A673 (cell line): Measurements from ENCODE around the gene CYTH4. TPM values are rescaled to one million over a fixed set of nuclear protein-coding genes. Genes with fewer than 3 reads are reported as not detected.

ENCODE experiments used
- BruUV-seq: library from RNA; stranded (reverse); fragments of 400-500 nt; replicated peaks from 2 replicates; lab custom pipeline; 2021; lab: Mats Ljungman, UMichigan
- CTCF ChIA-PET: fragments of 300-600 bp; sonication (Branson Sonifier 250); formaldehyde crosslinking; loops from one replicate; lab custom pipeline; 2022; ENCODE audit warnings: antibody characterized with exemption; lab: Charles Lee
- POLR2A ChIA-PET: fragments of 300-600 bp; sonication (Branson Sonifier 250); formaldehyde crosslinking; loops from one replicate; lab custom pipeline; 2022; ENCODE audit warnings: antibody characterized with exemption; ENCODE audit not compliant: low non-redundant PET; lab: Charles Lee
- DNase-seq: peaks from one replicate; pipeline ENCODE4 v3.0.0-alpha.2; 2015; ENCODE audit warnings: low spot score
- H3K27ac ChIP-seq: fragments of 200-600 bp; sonication (generic); 2 replicates; pipeline ENCODE4 v1.5.1; 2016; ENCODE audit warnings: mixed run types, low read depth, mild to moderate bottlenecking, mixed read lengths, antibody characterized with exemption, low read length; ENCODE audit not compliant: poor library complexity, severe bottlenecking
- H3K27me3 ChIP-seq: fragments of 200-600 bp; sonication (generic); replicated peaks from 2 replicates; pipeline ENCODE4 v1.6.1; 2017; ENCODE audit warnings: mixed run types, low read depth, mild to moderate bottlenecking, mixed read lengths, antibody characterized with exemption, low read length; ENCODE audit not compliant: insufficient read depth, poor library complexity
- H3K36me3 ChIP-seq: fragments of 200-600 bp; sonication (generic); 2 replicates; pipeline ENCODE4 v1.6.1; 2016; ENCODE audit warnings: mixed run types, mild to moderate bottlenecking, mixed read lengths, antibody characterized with exemption, low read length; ENCODE audit not compliant: insufficient read depth, poor library complexity, severe bottlenecking
- H3K4me1 ChIP-seq: fragments of 200-600 bp; sonication (generic); 2 replicates; pipeline ENCODE4 v1.6.1; 2017; ENCODE audit warnings: mixed run types, mild to moderate bottlenecking, mixed read lengths, antibody characterized with exemption, low read length; ENCODE audit not compliant: insufficient read depth, poor library complexity, severe bottlenecking
- H3K4me3 ChIP-seq: fragments of 200-600 bp; sonication (generic); 2 replicates; pipeline ENCODE4 v1.5.1; 2016; ENCODE audit warnings: low read depth, mixed run types, mild to moderate bottlenecking, mixed read lengths, low read length; ENCODE audit not compliant: poor library complexity, severe bottlenecking
- H3K9me3 ChIP-seq: fragments of 200-600 bp; sonication (generic); 2 replicates; pipeline ENCODE4 v1.6.1; 2016; ENCODE audit warnings: mixed run types, low read depth, mild to moderate bottlenecking, mixed read lengths, antibody characterized with exemption, low read length; ENCODE audit not compliant: poor library complexity, severe bottlenecking
- EZH2 ChIP-seq: fragments of 200-600 bp; sonication (generic); IDR thresholded peaks from 2 replicates; pipeline ENCODE4 v1.6.1; 2017; ENCODE audit warnings: borderline replicate concordance, low read depth, mild to moderate bottlenecking, mixed read lengths, antibody characterized with exemption, low read length; ENCODE audit not compliant: poor library complexity, severe bottlenecking
- intact Hi-C: fragments of 100-400 bp; cut with micrococcal nuclease; formaldehyde crosslinking; loops from one replicate; pipeline ENCODE4 v1.10.0; 2022; ENCODE audit not compliant: unreplicated experiment
- total RNA-seq: library from RNA; stranded (reverse); gene quantifications from 2 replicates; pipeline ENCODE4 v1.2.3, GENCODE V29; 2021
- TF ChIP-seq, protein P1 (sequence below): fragments of 300-800, 200-600 bp; sonication (generic); conservative IDR thresholded peaks from 2 replicates; pipeline ENCODE4 v1.5.1; 2017; ENCODE audit warnings: low read depth, mild to moderate bottlenecking, antibody characterized with exemption, low read length, moderate library complexity, mixed read lengths

Gene CYTH4
- total RNA-seq, 1 experiment from 2014 or later, result not detected

DNA sequence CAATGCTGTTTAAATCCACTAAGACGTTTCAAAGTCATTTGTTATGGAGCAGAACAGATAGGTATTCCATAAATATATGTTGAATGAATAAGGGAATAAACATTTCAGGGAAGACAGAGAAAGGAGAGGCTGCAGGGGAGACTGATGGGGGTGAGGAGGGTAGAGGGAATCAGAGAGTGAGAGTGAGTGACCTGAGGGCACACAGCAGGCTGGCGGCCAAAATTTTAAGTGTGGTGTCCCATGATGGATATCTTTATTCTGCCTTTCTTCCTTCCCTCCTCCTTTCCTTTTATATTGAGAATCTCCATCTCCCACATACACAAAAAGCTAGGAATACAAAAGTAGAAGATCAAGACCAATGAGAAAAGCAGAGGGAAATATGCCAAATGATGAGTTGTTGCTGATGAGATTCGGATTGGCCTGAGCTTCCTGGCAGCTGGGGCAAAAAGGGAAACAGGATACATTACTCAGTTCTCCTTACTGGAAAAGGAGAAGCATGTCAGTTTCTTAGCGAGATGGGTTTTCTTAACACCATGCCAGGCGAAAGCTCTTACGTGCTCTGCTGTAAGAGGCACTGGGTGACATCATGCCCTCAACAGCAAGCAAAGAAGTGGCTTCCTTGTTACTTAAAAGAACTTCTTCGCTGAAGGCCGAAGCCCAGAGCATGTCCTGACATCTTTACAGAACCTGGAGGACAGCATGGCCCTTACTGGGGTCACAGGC, 11.2 kb upstream of the CYTH4 start:
- intact Hi-C loops, result loop anchor here (10.0 kb wide), 1 partner anchor 154 kb away; the partner anchor contains the start of gene ELFN2
- H3K27me3 ChIP-seq, result peaks cover 12% of the 10 kb centered on the region
- no peak for DNase-seq
- H3K9me3 ChIP-seq, result no peaks in the 10 kb centered on the region
- H3K36me3 ChIP-seq, result no peaks in the 10 kb centered on the region
- H3K27ac ChIP-seq, result no peak overlapping the region
- ChIA-PET POLR2A (no interaction called here), CTCF (interaction anchor here (1.4 kb wide), 1 partner anchor 12 kb away, joined by 3 read pairs; no protein-coding TSS in a partner anchor)
- H3K4me1 ChIP-seq, result no peaks in the 10 kb centered on the region
- no TSS peak for BruUV-seq
- no peak overlapping the region for H3K4me3 ChIP-seq
- no peak for TF ChIP-seq EZH2
- TF ChIP-seq, protein P1, sequence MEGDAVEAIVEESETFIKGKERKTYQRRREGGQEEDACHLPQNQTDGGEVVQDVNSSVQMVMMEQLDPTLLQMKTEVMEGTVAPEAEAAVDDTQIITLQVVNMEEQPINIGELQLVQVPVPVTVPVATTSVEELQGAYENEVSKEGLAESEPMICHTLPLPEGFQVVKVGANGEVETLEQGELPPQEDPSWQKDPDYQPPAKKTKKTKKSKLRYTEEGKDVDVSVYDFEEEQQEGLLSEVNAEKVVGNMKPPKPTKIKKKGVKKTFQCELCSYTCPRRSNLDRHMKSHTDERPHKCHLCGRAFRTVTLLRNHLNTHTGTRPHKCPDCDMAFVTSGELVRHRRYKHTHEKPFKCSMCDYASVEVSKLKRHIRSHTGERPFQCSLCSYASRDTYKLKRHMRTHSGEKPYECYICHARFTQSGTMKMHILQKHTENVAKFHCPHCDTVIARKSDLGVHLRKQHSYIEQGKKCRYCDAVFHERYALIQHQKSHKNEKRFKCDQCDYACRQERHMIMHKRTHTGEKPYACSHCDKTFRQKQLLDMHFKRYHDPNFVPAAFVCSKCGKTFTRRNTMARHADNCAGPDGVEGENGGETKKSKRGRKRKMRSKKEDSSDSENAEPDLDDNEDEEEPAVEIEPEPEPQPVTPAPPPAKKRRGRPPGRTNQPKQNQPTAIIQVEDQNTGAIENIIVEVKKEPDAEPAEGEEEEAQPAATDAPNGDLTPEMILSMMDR, result no peak

DNA sequence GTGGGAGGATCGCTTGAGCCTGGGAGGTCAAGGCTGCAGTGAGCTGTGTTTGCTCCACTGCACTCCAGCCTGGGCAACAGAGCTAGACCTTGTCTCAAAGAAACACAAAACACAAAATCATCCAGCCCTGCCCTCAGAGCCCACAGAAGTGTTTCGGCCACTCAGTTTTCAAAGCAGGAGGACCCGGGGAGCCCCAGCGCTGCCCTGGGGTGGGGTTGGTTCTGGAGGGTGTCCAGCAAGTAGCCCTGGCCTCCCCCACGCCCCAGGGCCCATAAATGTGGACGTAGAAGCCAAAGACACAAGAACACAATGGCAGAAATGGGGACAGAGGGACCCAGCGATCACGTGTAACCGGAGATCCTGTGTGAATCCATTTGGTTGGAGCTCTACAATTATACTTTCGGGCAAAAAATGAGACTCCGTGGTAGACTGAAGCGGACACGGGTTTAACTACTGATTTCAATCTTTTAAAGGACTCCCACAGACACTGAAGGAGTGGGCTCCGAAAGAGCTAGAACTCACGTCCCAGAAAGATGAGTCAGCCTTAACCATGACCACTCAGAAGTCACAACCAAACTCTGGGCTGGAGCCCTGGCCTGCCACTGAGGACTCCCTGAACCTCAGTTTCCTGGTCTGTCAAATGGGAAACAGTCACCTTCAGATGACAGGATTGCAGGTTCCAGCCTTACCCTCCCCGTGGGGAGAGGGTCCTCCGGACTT, 9.0 kb upstream of the CYTH4 start:
- Histone ChIP-seq H3K9me3 (no peaks in the 10 kb centered on the region), H3K4me1 (no peaks in the 10 kb centered on the region), H3K36me3 (no peaks in the 10 kb centered on the region), H3K27me3 (peaks cover 12% of the 10 kb centered on the region), H3K27ac (no peak overlapping the region), H3K4me3 (no peak overlapping the region)
- ChIA-PET CTCF (no interaction called here), POLR2A (no interaction called here)
- DNase-seq, result no peak
- TF ChIP-seq, protein P1, result no peak
- TF ChIP-seq EZH2, result no peak
- no TSS peak for BruUV-seq
- intact Hi-C loops, result loop anchor here (10.0 kb wide), 1 partner anchor 152 kb away; the partner anchor contains the start of gene ELFN2

DNA sequence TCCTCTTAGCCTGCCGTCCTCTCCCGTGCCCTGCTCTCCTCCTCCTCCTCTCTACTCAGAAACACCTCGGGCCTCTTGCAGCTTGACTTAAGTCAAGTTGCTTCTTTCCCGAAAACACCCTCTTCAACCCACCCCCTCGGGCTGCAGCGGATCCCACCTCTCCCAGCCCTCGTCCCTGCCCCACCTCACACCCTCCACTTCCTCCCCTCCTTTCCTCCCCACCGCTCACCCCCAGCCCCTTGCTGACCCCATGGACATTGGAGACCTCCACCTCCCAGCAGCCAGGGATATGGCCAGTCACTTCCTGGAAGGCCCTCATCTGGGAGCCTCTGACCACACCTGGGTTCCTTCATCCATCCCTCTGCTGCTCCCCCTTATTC, 8.5 kb upstream of the CYTH4 start:
- ChIA-PET CTCF (no interaction called here), POLR2A (no interaction called here)
- no peaks in the 10 kb centered on the region for H3K36me3 ChIP-seq
- intact Hi-C loops, result loop anchor here (10.0 kb wide), 1 partner anchor 151 kb away; the partner anchor contains the start of gene ELFN2
- no peak overlapping the region for H3K4me3 ChIP-seq
- DNase-seq, result no peak
- no peak overlapping the region for H3K27ac ChIP-seq
- TF ChIP-seq EZH2, result no peak
- TF ChIP-seq, protein P1, result no peak
- no peaks in the 10 kb centered on the region for H3K9me3 ChIP-seq
- no TSS peak for BruUV-seq
- H3K27me3 ChIP-seq, result peaks cover 12% of the 10 kb centered on the region
- H3K4me1 ChIP-seq, result no peaks in the 10 kb centered on the region
